Measurements from ENCODE around the gene ACAA1. TPM values are rescaled to one million over a fixed set of nuclear protein-coding genes. Genes with fewer than 3 reads are reported as not detected.

Gene ACAA1
- total RNA-seq, 2 donors from 2014 or later, result 40.1 to 43.7 TPM

- peaks cover 44% of the 10 kb centered on the region for H3K36me3 ChIP-seq (ENCODE audit: control insufficient read depth, insufficient read depth, low read length)
- H3K27ac ChIP-seq (ENCODE audit: low read depth, low read length), result no peak overlapping the region
- Mint-ChIP-seq H3K4me1 (no peaks in the 10 kb centered on the region), H3K9me3 (no peaks in the 10 kb centered on the region), H3K27ac (no peak overlapping the region), H3K4me3 (no peak overlapping the region), H3K36me3 (ENCODE audit: low read depth) (peaks cover 57% of the 10 kb centered on the region), H3K27me3 (ENCODE audit: insufficient read depth) (peaks cover 1% of the 10 kb centered on the region)
- DNase-seq, result peak; percentile 38
- H3K9ac ChIP-seq (ENCODE audit: extremely low read depth, low read length, poor library complexity, severe bottlenecking), result no peak overlapping the region
- no peaks in the 10 kb centered on the region for H3K9me3 ChIP-seq (ENCODE audit: control insufficient read depth, low read length)
- H3K4me1 ChIP-seq (ENCODE audit: control insufficient read depth, insufficient read depth, low read length), result no peaks in the 10 kb centered on the region
- H3K27me3 ChIP-seq (ENCODE audit: control insufficient read depth, insufficient read depth, low read length, poor library complexity, severe bottlenecking), result no peaks in the 10 kb centered on the region
- 94 to 95% methylated on average over 4 to 11 of the region's 11 CpGs for WGBS, 2 experiments (ENCODE audit: insufficient coverage in 1 of 2, insufficient read length in 1 of 2)
- no peak for TF ChIP-seq CTCF (conservative IDR thresholded peaks at IDR 0.05)
- no peak overlapping the region for H3K4me3 ChIP-seq (ENCODE audit: low read length)
Observed at GRCh38 chr3:38120693-38121450, 16.1 kb downstream of the ACAA1 start.

GRCh38 chr3:38119821-38120692 is 16.9 kb downstream of the ACAA1 start:
- Mint-ChIP-seq H3K36me3 (ENCODE audit: low read depth) (peaks cover 49% of the 10 kb centered on the region), H3K27ac (no peak overlapping the region), H3K4me3 (no peak overlapping the region), H3K27me3 (ENCODE audit: insufficient read depth) (peaks cover 9% of the 10 kb centered on the region), H3K9me3 (no peaks in the 10 kb centered on the region), H3K4me1 (no peaks in the 10 kb centered on the region)
- Histone ChIP-seq H3K36me3 (ENCODE audit: control insufficient read depth, insufficient read depth, low read length) (peaks cover 37% of the 10 kb centered on the region), H3K9ac (ENCODE audit: extremely low read depth, low read length, poor library complexity, severe bottlenecking) (no peak overlapping the region), H3K4me1 (ENCODE audit: control insufficient read depth, insufficient read depth, low read length) (no peaks in the 10 kb centered on the region), H3K27me3 (ENCODE audit: control insufficient read depth, insufficient read depth, low read length, poor library complexity, severe bottlenecking) (no peaks in the 10 kb centered on the region), H3K4me3 (ENCODE audit: low read length) (no peak overlapping the region), H3K27ac (ENCODE audit: low read depth, low read length) (no peak overlapping the region), H3K9me3 (ENCODE audit: control insufficient read depth, low read length) (no peaks in the 10 kb centered on the region)
- TF ChIP-seq CTCF (conservative IDR thresholded peaks at IDR 0.05), result no peak
- DNase-seq, result peak; percentile 31
- 92 to 100% methylated on average over 3 to 7 of the region's 7 CpGs for WGBS, 2 experiments (ENCODE audit: insufficient coverage in 1 of 2, insufficient read length in 1 of 2)

DNA sequence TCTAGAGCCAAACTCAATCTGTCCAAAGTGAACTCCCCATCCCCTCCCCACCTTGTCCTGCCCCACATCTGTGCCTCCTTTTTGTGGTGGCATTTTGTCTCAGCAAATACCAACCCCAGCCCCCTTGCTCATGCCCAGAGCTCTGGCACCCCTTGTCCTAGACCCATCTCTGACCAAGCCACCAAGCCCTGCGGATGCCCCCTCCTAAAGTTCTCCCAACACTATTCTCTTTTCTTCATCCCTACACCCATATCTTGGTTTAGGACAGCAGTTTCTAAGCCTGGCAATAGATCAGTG is 17.7 kb downstream of the ACAA1 start:
- no peak for DNase-seq
- Mint-ChIP-seq H3K27me3 (ENCODE audit: insufficient read depth) (peaks cover 9% of the 10 kb centered on the region), H3K4me3 (no peak overlapping the region), H3K9me3 (no peaks in the 10 kb centered on the region), H3K27ac (no peak overlapping the region), H3K36me3 (ENCODE audit: low read depth) (peaks cover 40% of the 10 kb centered on the region), H3K4me1 (no peaks in the 10 kb centered on the region)
- no peaks in the 10 kb centered on the region for H3K9me3 ChIP-seq (ENCODE audit: control insufficient read depth, low read length)
- H3K9ac ChIP-seq (ENCODE audit: extremely low read depth, low read length, poor library complexity, severe bottlenecking), result no peak overlapping the region
- no peak overlapping the region for H3K27ac ChIP-seq (ENCODE audit: low read depth, low read length)
- no peaks in the 10 kb centered on the region for H3K27me3 ChIP-seq (ENCODE audit: control insufficient read depth, insufficient read depth, low read length, poor library complexity, severe bottlenecking)
- no peak for TF ChIP-seq CTCF (conservative IDR thresholded peaks at IDR 0.05)
- H3K4me3 ChIP-seq (ENCODE audit: low read length), result no peak overlapping the region
- H3K4me1 ChIP-seq (ENCODE audit: control insufficient read depth, insufficient read depth, low read length), result no peaks in the 10 kb centered on the region
- H3K36me3 ChIP-seq (ENCODE audit: control insufficient read depth, insufficient read depth, low read length), result peaks cover 28% of the 10 kb centered on the region
- WGBS, 2 experiments (ENCODE audit: insufficient coverage in 1 of 2, insufficient read length in 1 of 2), result 80 to 92% methylated on average over 1 of the region's 1 CpG
